GM19397 (cell line): Measurements from ENCODE around the gene ZFP92.

ENCODE experiments used
- ATAC-seq: cut with Tn5 transposase; IDR thresholded peaks from one replicate; pipeline ENCODE4 v1.9.1; 2021; ENCODE audit warnings: mild to moderate bottlenecking, moderate library complexity; ENCODE audit not compliant: unreplicated experiment

ZFP92 gene, protein sequence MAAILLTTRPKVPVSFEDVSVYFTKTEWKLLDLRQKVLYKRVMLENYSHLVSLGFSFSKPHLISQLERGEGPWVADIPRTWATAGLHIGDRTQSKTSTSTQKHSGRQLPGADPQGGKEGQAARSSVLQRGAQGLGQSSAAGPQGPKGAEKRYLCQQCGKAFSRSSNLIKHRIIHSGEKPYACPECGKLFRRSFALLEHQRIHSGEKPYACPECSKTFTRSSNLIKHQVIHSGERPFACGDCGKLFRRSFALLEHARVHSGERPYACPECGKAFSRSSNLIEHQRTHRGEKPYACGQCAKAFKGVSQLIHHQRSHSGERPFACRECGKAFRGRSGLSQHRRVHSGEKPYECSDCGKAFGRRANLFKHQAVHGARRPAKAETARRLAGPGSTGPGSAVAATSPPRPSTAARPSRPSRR

DNA sequence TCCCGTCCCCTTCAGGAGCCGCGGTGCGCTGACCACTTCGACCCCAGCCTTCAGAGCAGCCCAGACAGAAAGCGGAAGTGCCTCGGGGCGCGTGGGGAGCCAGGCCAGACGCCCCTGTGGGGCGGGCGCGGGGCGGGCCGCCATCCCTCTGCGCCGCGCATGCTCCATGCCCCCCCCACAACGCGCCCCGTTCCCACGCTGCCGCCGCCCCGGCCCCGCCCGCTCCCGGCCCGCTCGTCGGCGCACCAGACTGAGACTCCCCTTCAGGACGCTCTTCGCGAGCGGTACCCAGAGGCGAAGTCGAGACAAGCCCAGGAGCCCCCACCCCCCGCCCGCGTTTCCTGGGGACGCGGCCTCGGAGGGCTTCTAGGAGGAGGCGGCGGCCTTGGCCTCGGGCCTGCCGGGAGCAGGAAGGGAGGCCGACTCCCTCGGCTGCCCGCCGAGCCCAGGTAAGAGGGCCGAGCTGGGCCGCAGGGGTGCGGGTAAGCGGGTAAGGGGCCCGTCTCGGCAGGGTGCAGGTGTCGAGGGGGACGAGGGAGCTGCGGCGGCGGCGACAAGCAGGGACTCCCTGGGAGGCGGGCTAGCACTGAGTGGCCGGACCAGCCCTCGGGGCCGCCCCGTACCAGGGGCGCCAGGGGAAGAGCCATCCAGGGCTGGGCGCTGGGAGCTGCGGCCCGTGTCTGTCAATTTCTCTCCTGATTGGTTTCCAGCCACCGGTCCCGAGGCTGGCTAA, at the start of gene ZFP92:
Gene ZFP92 (plus strand): TSS at position 218 of the 733 bp plus-strand sequence. CDS start 6,851 bp downstream, outside the sequence.
- no peak for ATAC-seq

DNA sequence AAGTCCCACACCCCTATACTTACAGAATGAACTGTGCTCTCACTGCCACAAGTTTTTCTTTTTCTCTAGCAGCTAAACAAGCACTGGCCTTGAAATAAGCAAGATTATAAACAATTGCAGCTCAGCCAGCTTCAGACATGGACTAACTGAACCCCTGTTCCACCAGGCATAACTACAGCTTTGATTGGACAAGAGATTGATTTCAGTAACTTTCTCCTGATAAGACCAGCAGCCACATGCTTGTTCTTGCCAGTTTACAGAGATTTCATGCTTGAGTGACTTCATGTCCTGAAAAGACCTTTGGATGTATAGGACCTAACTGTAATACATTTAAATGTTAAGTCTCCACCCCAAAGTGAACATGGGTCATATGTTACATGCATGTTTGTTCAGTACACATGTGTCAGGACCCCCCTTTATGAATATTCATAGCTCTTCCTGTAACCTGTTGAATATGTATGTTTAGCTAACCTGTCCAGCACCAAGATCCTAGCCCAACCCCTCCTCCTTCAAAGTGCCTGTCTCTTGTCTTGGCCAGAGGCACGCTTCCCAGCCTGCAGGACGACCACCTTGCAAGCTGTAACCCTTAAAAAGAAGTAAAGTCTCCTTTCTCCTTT, 49.4 kb upstream of the ZFP92 start:
- no peak for ATAC-seq

DNA sequence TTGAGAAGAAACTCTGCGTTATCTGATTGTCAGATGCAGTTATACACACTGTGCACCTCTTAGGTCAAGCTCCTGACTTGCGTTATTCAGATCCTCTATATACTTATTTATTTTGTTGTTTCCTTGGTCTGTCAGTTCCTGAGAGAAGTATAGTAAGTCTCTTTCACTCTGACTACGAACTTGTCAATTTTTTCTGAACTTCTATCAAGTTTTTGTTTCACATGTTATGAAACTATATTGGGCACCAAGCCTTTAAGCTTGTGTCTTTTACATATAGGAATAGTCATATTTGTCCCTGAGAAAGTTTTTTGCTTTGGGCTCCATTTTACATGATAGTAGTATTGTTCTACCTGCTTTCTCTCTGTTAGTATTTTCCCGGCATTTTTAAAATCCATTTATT, 45.6 kb upstream of the ZFP92 start:
- no peak for ATAC-seq

DNA sequence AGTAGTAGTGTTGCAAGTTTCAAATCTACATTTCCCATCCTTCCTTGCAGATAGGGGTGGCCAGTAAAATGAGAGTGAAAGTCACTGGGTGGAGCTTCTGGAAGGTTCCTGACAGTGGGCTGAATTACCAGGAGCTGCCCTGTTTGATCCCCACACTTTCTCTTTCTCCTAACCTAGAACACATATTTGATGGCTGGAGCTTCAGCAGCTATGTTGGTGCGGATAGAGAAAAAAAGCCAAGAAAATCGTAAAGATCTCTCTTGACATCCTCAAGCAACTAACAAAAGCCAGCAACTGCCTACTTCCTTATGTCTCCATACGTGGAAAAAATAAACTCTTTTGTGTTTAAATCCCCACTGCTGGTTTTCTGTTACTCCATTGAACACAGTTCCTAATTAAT, 45.2 kb upstream of the ZFP92 start:
- no peak for ATAC-seq

DNA sequence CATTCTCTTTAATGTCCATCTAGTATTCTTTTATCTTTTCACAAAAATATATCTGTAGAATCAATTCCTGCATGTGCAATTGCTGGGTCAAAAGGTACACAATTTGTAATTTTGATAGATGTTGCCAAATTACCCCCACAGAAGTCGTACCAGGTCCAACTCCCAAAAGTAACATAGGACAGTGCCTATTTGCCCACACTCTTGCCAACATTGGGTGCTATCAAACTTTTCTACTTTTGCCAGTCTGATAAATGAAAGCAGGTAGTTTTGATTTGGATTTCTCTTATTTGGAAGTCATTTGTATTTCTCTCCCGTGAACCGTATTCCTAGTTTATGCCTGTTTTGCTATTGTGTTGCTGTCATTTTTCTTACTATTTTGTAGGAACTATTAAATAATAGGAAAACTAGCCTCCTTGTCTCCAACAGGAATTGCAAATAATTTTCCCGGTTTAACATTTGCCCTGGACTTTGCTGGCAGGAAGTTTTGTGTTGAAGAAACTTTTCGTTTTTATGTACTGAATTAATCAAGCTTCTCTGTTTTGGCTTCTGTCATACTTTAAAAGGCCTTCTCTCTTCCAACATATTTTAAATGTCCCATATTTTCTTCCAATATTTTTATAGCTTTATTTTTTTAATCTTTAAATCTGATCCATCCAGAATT, 44.3 kb upstream of the ZFP92 start:
- no peak for ATAC-seq

DNA sequence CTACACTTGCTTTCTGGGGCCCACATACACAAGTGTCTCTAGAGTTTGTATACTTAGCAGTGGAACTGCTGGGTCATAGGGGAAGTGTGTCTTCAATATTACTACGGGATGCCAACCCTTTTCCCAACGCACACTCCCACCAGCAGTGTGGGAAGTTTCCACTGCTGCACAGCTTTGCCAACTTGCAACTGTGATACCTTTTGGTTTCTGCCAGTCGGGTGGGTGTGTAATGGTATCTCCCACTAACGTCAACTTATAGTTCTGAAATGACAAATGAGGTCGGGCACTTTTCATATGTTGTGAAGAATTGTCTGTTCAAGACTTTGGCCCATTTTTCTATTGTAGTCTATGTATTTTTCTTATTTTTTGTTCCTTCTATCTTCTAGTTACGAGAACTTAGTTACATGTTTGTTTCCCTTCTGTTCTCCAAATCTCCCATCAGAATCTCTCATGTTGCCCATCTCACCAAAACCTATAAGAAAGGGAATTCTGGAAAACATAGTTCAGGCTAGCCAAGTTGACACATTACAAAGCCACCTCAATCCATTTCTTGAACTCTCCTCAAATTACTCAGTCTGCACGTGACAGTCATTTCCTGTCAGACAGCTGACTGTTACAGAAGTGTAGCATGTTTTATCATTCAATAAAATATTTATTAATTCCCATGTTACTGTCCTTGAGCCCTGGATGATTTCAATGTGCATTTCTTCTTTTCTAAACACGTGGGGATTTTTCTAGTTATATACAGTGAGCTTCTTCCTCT, 40.8 kb upstream of the ZFP92 start:
- ATAC-seq, result no peak

DNA sequence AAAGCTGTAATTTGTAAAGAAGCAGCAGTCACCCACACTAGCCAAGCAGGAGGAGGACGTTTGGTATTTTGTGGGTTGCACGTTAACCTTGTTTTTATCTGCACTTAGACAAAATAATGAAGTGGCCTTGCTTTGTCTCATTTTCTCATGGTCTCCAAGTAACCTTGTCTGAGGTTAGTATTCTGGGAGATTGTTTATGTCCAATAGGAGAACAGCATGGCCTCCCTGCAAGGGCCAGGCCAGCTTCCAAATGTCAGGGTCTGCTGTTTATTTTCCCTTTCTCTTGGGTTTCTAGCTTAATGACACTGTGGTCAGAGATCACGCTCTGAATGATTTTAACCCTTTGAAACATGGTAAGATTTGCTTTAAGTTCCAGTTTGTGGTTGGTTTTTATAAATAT, 40.0 kb upstream of the ZFP92 start:
- ATAC-seq, result no peak

DNA sequence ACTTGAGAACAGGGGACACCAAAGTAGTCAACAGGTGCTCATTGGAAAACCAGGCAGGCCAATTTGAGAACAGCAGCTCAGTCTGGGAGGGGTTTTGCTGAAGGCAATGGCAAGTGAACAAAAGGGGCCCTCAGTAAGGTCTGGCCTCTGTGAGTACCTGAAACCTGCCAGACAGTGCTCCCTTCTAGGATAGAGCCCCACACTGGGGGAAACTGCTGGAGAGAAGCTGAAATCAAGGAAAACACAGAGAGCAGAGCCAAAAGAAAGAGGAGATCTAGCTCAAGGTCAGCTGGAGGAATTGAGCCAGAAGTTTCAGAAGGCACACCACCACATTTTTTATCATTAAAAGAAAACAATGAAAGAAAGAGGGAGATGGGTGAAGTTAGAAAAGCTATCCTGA, 38.3 kb upstream of the ZFP92 start:
- ATAC-seq, result no peak

DNA sequence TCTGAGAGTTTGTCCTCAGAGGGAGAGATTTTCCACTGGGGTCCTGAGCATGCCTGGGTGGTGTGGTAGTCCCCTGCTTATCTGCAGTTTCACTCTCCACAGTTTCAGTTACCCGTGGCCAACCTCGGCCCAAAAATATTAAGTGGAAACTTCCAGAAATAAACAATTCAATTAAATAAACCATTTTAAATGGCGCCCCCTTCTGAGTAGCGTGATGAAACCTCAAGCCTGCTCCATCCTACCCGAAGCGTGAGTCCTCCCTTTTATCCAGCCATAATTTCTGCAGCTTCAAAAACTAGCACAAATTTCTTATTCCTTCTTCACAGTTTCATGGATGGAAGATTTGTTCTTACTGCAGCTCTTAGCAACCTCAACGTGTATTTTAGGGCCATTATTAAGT, 36.8 kb upstream of the ZFP92 start:
- ATAC-seq, result no peak

DNA sequence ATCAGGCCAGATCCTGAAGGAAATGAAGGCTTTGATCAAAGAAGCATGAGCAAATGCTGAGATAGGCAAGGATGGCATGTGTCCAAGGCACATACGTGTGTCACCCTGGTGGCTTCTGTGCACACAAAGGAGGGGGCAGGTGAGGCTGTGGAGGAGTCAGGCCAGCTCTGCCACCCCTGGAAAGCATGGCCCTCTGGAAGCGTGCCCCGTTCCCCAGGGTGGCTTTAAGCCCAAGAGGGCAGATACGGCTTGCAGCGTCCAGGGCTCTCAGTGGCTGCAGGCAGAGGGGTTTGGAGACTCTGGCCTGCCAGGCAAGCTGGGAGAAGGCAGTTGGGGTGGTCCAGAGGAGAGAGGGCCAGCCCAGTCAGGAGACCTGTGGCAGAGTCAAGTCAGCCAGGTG, 35.7 kb upstream of the ZFP92 start:
- ATAC-seq, result no peak

DNA sequence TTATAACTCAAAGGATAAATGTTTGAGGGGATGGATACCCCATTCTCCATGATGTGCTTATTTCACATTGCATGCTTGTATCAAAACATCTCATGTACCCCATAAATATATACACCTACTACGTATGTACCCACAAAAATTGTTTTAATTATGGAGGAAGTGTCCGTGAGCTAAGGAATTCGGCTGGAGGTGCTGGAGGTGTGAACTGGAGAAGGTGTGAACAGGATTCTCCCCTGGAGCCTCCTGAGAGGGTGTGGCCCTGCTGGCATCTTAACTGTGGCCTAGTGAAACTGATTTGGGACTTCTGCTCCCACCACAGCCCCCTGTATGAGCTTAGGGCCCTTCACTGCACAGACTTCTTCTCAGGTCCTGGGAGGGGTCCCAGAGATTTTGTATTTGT, 33.5 kb upstream of the ZFP92 start:
- no peak for ATAC-seq

DNA sequence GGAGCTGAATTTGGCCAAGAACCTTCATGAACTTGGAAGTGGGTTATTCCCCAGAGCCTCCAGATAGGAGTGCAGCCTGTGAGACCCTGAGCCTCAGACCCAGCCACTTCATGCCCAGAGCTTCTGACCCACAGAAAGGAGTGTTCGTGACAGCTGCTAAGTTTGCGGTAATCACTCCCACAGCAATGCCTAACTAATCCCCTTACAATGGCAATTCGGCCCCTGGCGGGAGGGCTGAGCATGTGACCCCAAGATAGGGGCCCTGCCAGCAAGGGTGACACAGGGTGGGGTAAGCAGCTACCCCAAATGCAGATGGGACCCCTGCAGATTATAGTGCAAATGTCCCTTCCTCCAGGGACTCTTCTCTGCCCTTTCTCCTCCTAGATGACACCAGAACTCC, 32.7 kb upstream of the ZFP92 start:
- ATAC-seq, result no peak

DNA sequence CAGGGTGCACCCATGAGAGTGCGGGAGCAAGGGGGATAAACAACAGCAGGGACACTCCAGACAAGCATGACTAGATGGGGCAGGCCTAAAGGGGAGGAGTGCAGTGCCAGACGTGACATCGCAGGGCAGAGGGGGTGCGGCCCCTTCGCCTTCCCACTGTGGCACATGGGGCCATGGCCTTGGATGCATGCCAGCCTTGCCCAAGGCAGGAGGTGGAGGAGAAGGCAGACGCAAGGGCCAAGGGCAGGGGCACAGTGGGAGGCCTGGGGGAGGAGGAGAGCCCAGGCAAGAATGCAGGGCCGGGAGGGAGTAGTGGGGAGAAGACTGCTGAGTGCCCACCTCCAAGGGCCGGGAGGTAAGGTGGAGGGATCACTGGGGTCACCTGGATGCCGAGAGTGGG, 31.8 kb upstream of the ZFP92 start:
- ATAC-seq, result no peak

DNA sequence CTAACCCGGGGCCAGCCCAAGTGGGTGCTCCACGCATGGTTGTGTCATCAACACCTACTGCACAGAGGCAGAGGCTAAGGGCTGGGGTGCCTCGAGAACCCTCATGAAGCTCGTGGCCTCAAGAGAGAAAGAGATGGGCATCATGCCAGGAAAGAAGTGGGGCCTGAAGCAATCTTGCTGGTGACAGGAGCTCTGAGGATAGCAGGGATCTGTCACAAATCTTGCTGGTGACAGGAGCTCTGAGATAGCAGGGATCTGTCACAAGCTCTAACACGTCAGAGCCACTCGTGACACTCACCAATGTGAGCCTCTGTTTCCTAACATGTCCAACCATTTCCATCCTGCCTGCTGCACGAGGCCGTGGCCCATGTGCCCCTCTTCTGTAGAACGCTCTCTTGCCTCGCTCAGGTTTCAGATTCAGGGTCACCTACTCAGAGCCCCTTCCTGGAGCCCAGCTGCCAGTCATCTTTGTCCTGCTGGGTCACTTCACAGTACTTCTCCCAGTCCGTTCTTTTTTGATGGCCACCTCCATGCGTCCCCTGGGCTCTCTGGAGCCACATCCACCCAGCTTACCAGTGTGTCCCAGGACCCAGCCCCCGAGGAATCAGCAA, 31.2 kb upstream of the ZFP92 start:
- no peak for ATAC-seq

DNA sequence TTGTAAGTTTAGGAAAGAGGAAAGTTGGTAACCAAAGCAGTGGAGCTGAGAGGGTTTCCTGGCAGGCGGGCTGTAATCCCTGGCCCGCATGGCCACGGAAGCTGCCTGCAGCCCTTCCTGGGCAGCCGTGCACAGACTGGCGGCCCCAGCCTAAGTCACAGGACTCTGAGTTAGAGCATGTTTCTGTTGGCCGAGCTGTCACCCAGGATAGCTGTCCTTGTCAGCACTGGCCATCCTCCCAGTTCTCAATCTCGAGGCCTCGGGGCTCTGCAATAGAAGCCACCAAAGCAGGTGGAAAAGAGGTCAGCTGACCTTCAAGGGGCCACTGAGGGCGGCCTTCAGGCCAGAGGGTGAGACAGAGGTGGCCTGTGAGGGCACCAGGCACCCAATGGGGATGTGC, 30.6 kb upstream of the ZFP92 start:
- no peak for ATAC-seq

DNA sequence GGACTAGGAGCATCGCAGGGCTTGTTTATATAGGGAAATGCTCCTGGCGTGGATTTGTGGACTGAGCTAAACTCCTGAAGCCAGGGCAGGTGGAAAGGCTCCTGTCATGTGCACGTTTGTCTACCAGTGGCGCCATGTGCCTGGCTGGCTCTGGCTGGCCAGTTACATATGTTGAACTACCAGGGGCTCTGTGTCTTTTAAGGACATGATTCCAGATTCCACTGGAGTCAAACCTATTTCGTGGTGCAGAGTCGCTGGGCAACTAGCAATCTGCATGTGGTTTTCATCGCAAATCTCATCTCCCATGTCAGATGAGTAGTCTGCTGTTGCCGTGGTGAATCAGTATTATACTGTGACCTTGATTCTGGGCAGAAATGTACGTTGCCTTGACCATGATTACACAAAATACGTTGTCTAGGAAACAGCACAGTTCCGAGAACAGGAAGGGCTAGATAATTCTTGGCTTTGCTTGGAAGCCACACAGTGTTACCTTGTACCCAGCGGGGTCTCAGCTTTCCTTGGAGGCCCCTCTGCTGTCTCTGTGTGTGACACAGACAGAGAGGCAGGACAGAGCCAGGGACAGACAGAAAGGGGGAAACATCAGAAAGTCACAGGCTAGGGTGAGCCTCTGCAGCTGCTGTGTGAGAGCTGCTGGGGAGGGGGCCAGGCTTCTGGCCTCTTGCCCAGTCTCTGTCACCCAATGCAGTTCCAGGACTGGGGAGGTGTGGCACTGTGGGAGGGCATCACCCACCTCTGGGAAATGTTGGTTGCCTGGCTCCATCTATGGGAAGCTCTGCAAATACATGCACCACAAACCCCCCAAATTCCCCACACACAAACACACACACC, 29.4 kb upstream of the ZFP92 start:
- ATAC-seq, result no peak

DNA sequence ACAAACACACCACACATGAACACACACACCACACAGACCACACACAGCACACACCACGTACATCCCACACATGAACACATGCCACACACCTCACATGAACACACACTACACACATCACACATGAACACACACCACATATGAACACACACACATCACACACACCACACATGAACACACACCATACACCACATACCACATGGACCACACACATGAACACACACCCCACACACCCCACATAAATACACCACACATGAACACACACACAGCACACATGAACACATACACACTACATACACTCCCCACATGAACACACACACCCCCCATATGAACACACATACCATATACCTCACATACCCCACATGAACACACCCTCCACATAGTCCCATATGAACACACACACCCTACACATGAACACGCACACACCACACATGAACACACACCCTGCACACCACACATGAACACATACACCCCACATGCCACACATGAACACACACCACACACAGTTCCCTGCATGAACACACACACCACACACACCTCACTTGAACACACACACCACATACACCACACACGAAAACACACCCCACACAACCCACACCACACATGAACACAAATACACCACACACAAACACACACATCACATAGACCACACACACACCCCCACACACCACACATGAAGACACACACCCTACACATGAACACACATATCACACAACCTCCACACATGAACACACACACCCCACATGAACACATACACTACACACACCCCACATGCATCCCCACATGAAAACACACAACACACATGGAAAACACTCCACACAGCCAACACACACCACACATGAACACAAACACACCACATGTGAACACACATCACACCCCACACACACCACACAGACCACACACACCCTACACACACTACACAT, 28.4 kb upstream of the ZFP92 start:
- ATAC-seq, result no peak

DNA sequence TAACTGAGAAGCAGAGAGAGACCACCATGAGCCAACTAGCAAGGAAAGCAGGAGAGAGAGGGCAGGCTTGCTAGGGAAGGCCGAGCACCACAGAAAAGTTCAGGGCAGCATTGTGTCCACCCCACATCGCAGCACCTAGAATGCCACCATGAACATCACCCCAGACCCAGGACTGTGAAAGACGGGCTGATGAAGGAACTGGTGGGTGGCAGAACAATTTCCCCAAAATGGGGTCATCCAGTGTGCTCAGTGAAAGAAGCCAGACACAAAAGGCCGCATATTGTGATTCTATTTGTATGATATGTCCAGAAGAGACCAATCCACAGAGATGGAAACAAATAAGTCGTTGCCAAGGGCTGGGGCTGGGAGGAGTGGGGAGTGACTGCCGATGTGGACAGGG, 26.9 kb upstream of the ZFP92 start:
- no peak for ATAC-seq
